Calu3 (cell line): Measurements from ENCODE around the gene DIP2B. TPM values are rescaled to one million over a fixed set of nuclear protein-coding genes. Genes with fewer than 3 reads are reported as not detected.
A peak's percentile ranks its signal among the peaks of the same experiment; 100 is the strongest.

Experiments used
- BruUV-seq: library from RNA; stranded (reverse); fragments of 400-500 nt; replicated peaks from 2 replicates; lab custom pipeline; 2021; lab: Mats Ljungman, UMichigan
- CTCF ChIA-PET: fragments of 300-600 bp; sonication (Branson Sonifier 250); formaldehyde crosslinking; loops from one replicate; lab custom pipeline; 2022; ENCODE audit warnings: antibody characterized with exemption; lab: Charles Lee
- DNase-seq: peaks from one replicate; pipeline ENCODE4 v3.0.0; 2022
- H3K27ac Mint-ChIP-seq: one replicate; pipeline ENCODE4 v1.8.0; 2022; ENCODE audit warnings: mixed read lengths; ENCODE audit not compliant: unreplicated experiment
- H3K27me3 Mint-ChIP-seq: one replicate; pipeline ENCODE4 v1.8.0; 2022; ENCODE audit warnings: mixed read lengths; ENCODE audit not compliant: unreplicated experiment
- H3K36me3 Mint-ChIP-seq: one replicate; pipeline ENCODE4 v1.8.0; 2022; ENCODE audit warnings: mild to moderate bottlenecking, moderate library complexity, mixed read lengths; ENCODE audit not compliant: insufficient read depth, unreplicated experiment
- H3K4me1 Mint-ChIP-seq: one replicate; pipeline ENCODE4 v1.8.0; 2022; ENCODE audit warnings: mild to moderate bottlenecking, low read depth, mixed read lengths; ENCODE audit not compliant: unreplicated experiment
- H3K4me3 Mint-ChIP-seq: one replicate; pipeline ENCODE4 v1.8.0; 2022; ENCODE audit warnings: mild to moderate bottlenecking, low read depth, moderate library complexity, mixed read lengths; ENCODE audit not compliant: unreplicated experiment
- H3K9me3 Mint-ChIP-seq: one replicate; pipeline ENCODE4 v1.8.0; 2022; ENCODE audit warnings: low read depth, mixed read lengths; ENCODE audit not compliant: unreplicated experiment
- intact Hi-C: fragments of 100-400 bp; cut with micrococcal nuclease; formaldehyde crosslinking; loops from one replicate; pipeline ENCODE4 v1.10.0; 2022; ENCODE audit not compliant: unreplicated experiment
- total RNA-seq: library from RNA; stranded (reverse); gene quantifications from 2 replicates; pipeline ENCODE4 v1.2.3, GENCODE V29; 2022
- TF ChIP-seq, protein P1 (sequence below): fragments of 200-600 bp; IDR thresholded peaks from one replicate; pipeline ENCODE4 v1.8.0; 2022; ENCODE audit warnings: antibody characterized with exemption; ENCODE audit not compliant: unreplicated experiment

Gene DIP2B
- total RNA-seq, 1 experiment from 2014 or later, result 22.8 TPM

DNA sequence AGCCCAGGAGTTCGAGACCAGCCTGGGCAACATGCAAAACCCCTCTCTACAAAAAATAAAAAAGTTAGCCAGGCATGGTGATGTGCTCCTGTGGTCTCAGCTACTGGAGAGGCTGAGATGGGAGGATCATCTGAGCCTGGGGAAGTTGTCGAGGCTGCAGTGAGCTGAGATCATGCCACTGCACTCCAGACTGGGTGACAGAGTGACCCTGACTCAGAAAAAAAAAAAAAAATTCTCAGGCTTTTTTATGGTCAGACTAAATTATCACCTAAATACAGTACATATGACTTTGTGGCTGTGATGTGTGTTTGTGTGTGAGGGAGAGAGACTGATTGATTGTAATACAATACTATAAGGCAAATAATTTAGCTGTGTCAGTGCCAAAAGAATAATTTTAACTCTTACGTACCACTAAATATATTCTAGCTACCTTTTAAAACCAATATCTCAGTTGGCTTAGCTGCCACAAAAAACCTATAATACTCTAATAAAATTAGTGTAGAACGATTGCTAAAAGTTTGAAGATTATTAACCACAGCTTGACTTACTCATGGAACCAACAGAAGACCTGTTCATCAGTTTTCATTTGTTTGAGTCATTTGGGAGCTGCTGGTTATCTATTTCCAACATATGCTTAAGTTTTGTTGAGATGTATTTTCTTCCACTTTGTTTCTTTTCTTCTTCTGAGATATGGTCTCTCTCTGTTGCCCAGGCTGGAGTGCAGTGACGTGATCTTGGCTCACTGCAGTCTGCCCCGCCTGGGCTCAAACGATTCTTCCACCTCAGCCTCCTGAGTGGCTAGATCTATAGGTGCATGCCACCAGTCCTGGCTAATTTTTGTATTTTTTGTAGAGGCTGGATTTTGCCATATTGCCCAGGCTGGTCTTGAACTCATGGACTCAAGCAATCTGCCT is 58.0 kb downstream of the DIP2B start:
- intact Hi-C loops, result no loop called here
- CTCF ChIA-PET, result interaction anchor here (0.7 to 0.9 kb wide), 3 partner anchors 17 to 74 kb away, joined by 3 to 4 read pairs (median 3); partner anchors contain the start of gene DIP2B
- peaks cover 47% of the 10 kb centered on the region for H3K4me1 Mint-ChIP-seq
- peaks cover 4% of the 10 kb centered on the region for H3K36me3 Mint-ChIP-seq
- BruUV-seq, result no TSS peak
- H3K27me3 Mint-ChIP-seq, result no peaks in the 10 kb centered on the region
- TF ChIP-seq, protein P1, sequence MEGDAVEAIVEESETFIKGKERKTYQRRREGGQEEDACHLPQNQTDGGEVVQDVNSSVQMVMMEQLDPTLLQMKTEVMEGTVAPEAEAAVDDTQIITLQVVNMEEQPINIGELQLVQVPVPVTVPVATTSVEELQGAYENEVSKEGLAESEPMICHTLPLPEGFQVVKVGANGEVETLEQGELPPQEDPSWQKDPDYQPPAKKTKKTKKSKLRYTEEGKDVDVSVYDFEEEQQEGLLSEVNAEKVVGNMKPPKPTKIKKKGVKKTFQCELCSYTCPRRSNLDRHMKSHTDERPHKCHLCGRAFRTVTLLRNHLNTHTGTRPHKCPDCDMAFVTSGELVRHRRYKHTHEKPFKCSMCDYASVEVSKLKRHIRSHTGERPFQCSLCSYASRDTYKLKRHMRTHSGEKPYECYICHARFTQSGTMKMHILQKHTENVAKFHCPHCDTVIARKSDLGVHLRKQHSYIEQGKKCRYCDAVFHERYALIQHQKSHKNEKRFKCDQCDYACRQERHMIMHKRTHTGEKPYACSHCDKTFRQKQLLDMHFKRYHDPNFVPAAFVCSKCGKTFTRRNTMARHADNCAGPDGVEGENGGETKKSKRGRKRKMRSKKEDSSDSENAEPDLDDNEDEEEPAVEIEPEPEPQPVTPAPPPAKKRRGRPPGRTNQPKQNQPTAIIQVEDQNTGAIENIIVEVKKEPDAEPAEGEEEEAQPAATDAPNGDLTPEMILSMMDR, result no peak
- no peak for DNase-seq
- no peaks in the 10 kb centered on the region for H3K9me3 Mint-ChIP-seq
- H3K4me3 Mint-ChIP-seq, result peak overlapping the region; percentile 17
- no peak overlapping the region for H3K27ac Mint-ChIP-seq

DNA sequence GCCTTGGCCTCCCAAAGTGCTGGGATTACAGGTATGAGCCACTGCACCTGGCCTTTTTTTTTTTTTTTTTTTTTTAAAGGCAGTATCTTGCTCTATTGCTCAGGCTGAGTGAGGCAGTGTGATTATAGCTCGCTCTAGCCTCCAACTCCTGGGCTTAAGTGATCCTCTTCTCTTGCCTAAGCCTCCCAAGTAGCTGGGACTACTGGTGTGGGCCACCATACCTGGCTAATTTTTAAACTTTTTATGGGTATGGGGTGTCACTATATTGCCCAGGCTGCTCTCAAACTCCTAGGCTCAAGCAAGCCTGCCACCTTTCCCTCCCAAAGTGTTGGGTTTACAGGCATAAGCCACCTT is 58.6 kb downstream of the DIP2B start:
- BruUV-seq, result no TSS peak
- Mint-ChIP-seq H3K27ac (no peak overlapping the region), H3K4me1 (peaks cover 54% of the 10 kb centered on the region), H3K36me3 (peaks cover 4% of the 10 kb centered on the region), H3K4me3 (peak overlapping the region; percentile 17), H3K9me3 (no peaks in the 10 kb centered on the region), H3K27me3 (no peaks in the 10 kb centered on the region)
- TF ChIP-seq, protein P1, result no peak
- CTCF ChIA-PET, result interaction anchor here (0.6 kb wide), 2 partner anchors 28 to 52 kb away, joined by 4 to 5 read pairs; no protein-coding TSS in a partner anchor
- no peak for DNase-seq
- intact Hi-C loops, result no loop called here

DNA sequence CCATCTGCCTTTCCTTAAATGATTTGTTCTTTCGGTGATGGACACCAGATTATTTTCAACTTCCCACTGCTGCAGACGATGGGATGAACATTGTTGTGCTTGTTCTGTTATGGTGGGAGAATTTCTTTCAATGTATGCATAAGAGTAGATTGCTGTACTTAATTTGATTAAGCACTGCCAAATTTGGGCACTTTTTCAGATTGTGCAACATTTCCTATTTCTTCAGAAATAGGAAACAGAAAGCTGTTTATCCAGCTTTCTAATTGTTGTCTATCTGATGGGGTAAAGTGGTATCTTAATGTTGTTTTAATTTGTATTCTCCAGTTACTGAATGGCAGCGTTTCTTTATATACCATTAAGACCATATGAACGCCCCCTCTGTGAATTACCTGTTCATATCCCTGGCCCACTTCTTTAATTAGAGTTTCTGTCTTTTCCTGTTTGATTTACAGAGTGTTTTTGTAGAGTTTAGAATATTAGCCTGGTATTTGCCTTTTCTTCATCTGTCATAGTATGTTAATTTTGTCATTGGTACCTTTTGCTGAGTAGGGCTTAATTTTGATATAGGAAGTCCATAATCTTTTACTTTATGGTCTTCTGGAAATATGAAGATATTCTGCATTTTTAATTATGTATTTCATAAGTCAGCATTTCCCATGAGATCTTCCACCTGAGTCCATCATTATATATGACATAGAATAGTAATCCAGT is 59.6 kb downstream of the DIP2B start:
- no peak overlapping the region for H3K27ac Mint-ChIP-seq
- intact Hi-C loops, result no loop called here
- DNase-seq, result no peak

DNA sequence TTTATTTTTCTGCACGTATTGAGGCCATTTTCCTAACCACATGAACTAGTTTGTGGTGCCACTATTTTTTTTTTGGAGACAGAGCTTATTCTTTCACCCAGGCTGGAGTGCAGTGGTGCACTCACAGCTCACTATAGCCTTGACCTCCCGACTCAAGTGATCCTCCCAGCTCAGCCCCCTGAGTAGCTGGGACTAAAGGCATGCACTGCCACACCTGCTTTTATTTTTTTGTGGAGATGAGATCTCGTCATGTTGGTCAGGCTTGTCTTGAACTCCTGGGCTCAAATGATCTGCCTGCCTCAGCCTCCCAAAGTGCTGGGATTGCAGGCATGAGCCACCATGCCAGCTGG is 60.1 kb downstream of the DIP2B start:
- TF ChIP-seq, protein P1, result no peak
- no TSS peak for BruUV-seq
- CTCF ChIA-PET, result no interaction called here

More for the DNA sequence above, 59.6 kb downstream of the DIP2B start:
- Mint-ChIP-seq H3K36me3 (peaks cover 4% of the 10 kb centered on the region), H3K27me3 (no peaks in the 10 kb centered on the region), H3K4me1 (peaks cover 63% of the 10 kb centered on the region), H3K9me3 (no peaks in the 10 kb centered on the region), H3K4me3 (no peak overlapping the region)
- CTCF ChIA-PET, result interaction anchor here (0.6 kb wide), 3 partner anchors 14 to 53 kb away, joined by 4 to 7 read pairs (median 5); no protein-coding TSS in a partner anchor
- TF ChIP-seq, protein P1, result no peak
- no TSS peak for BruUV-seq

More for the DNA sequence above, 60.1 kb downstream of the DIP2B start:
- no peak overlapping the region for H3K27ac Mint-ChIP-seq
- intact Hi-C loops, result no loop called here
- no peak overlapping the region for H3K4me3 Mint-ChIP-seq
- H3K4me1 Mint-ChIP-seq, result peaks cover 63% of the 10 kb centered on the region
- H3K36me3 Mint-ChIP-seq, result peaks cover 4% of the 10 kb centered on the region
- no peak for DNase-seq
- H3K27me3 Mint-ChIP-seq, result no peaks in the 10 kb centered on the region
- H3K9me3 Mint-ChIP-seq, result no peaks in the 10 kb centered on the region
